ENCODE data around the gene EHD4.

Gene EHD4

GRCh38 chr15:41989573-41990242 lies 17.4 kb upstream of the EHD4 start:
- no peaks in the 10 kb centered on the region for H3K27me3 ChIP-seq (ENCODE audit: insufficient read depth, insufficient read length)
- H3K36me3 ChIP-seq (ENCODE audit: insufficient read depth, insufficient read length, low read length) = no peaks in the 10 kb centered on the region
- peak overlapping the region; percentile 32 for H3K9ac ChIP-seq (ENCODE audit: insufficient read length, low read depth)
- H3K4me1 ChIP-seq (ENCODE audit: insufficient read depth, insufficient read length) = peaks cover 16% of the 10 kb centered on the region
- TF ChIP-seq ZNF274 (IDR thresholded peaks at IDR 0.05; ENCODE audit: low read depth, low read length) (no peak), SUZ12 (IDR thresholded peaks at IDR 0.05; ENCODE audit: extremely low read depth, insufficient read depth, insufficient read length) (no peak), YY1 (IDR thresholded peaks at IDR 0.05; ENCODE audit: insufficient read depth, insufficient read length) (no peak)
- H3K4me3 ChIP-seq (ENCODE audit: insufficient read length, low read depth) = no peak overlapping the region
- H3K9me3 ChIP-seq (ENCODE audit: insufficient read depth, low read length) = no peaks in the 10 kb centered on the region
- peak; percentile 61 for DNase-seq (ENCODE audit: low read depth, low spot score)

GRCh38 chr15:41988896-41989572 lies 16.7 kb upstream of the EHD4 start:
- H3K9me3 ChIP-seq (ENCODE audit: insufficient read depth, low read length) = no peaks in the 10 kb centered on the region
- peak overlapping the region; percentile 32 for H3K9ac ChIP-seq (ENCODE audit: insufficient read length, low read depth)
- DNase-seq (ENCODE audit: low read depth, low spot score) = no peak
- no peak for TF ChIP-seq YY1 (IDR thresholded peaks at IDR 0.05; ENCODE audit: insufficient read depth, insufficient read length)
- TF ChIP-seq ZNF274 (IDR thresholded peaks at IDR 0.05; ENCODE audit: low read depth, low read length) = no peak
- no peak for TF ChIP-seq SUZ12 (IDR thresholded peaks at IDR 0.05; ENCODE audit: extremely low read depth, insufficient read depth, insufficient read length)
- H3K27me3 ChIP-seq (ENCODE audit: insufficient read depth, insufficient read length) = no peaks in the 10 kb centered on the region
- no peak overlapping the region for H3K4me3 ChIP-seq (ENCODE audit: insufficient read length, low read depth)
- H3K4me1 ChIP-seq (ENCODE audit: insufficient read depth, insufficient read length) = peaks cover 16% of the 10 kb centered on the region
- H3K36me3 ChIP-seq (ENCODE audit: insufficient read depth, insufficient read length, low read length) = no peaks in the 10 kb centered on the region

- no peak for DNase-seq (ENCODE audit: low read depth, low spot score)
- TF ChIP-seq SUZ12 (IDR thresholded peaks at IDR 0.05; ENCODE audit: extremely low read depth, insufficient read depth, insufficient read length) (no peak), ZNF274 (IDR thresholded peaks at IDR 0.05; ENCODE audit: low read depth, low read length) (no peak), YY1 (IDR thresholded peaks at IDR 0.05; ENCODE audit: insufficient read depth, insufficient read length) (no peak)
- H3K9ac ChIP-seq (ENCODE audit: insufficient read length, low read depth) = no peak overlapping the region
- H3K9me3 ChIP-seq (ENCODE audit: insufficient read depth, low read length) = no peaks in the 10 kb centered on the region
- peaks cover 16% of the 10 kb centered on the region for H3K4me1 ChIP-seq (ENCODE audit: insufficient read depth, insufficient read length)
- no peaks in the 10 kb centered on the region for H3K36me3 ChIP-seq (ENCODE audit: insufficient read depth, insufficient read length, low read length)
- no peaks in the 10 kb centered on the region for H3K27me3 ChIP-seq (ENCODE audit: insufficient read depth, insufficient read length)
- H3K4me3 ChIP-seq (ENCODE audit: insufficient read length, low read depth) = no peak overlapping the region
Observed at GRCh38 chr15:41987925-41988275, 15.5 kb upstream of the EHD4 start.

DNA sequence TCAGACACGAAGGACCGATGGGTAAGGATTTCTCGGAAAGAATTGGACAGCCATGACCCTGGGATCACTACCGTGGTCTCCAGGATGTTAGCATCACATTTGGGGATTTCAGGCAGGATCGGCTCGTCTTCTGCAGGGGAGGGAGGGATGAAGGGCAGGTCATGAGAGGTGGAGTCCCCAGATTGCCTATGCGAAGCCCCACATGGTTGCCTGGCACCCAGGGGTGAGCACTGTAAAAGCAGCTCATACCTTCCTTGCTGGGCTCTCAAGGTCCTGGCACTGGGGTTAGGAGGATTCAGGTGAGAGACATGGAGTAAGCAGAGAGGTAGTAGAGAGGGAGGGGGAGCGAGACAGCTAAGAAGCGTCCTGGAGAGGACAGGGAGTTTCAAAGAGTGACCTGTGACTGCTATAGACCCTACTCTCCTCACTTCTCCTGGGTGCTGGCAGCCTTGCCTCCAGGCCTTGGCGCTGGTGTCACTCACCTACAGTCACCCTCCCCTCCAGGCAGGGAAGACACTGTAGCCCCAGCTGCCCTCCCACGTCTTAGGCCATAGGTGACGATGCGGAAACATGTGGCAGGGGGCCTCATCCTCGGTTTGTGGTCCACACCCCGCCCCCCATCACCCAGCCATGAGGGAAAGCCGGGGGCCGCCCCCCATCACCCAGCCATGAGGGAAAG lies 15.0 kb upstream of the EHD4 start:
- Histone ChIP-seq H3K4me1 (ENCODE audit: insufficient read depth, insufficient read length) (peaks cover 16% of the 10 kb centered on the region), H3K27me3 (ENCODE audit: insufficient read depth, insufficient read length) (no peaks in the 10 kb centered on the region), H3K9ac (ENCODE audit: insufficient read length, low read depth) (no peak overlapping the region), H3K9me3 (ENCODE audit: insufficient read depth, low read length) (no peaks in the 10 kb centered on the region), H3K36me3 (ENCODE audit: insufficient read depth, insufficient read length, low read length) (no peaks in the 10 kb centered on the region), H3K4me3 (ENCODE audit: insufficient read length, low read depth) (no peak overlapping the region)
- TF ChIP-seq ZNF274 (IDR thresholded peaks at IDR 0.05; ENCODE audit: low read depth, low read length) = no peak
- no peak for TF ChIP-seq YY1 (IDR thresholded peaks at IDR 0.05; ENCODE audit: insufficient read depth, insufficient read length)
- no peak for TF ChIP-seq SUZ12 (IDR thresholded peaks at IDR 0.05; ENCODE audit: extremely low read depth, insufficient read depth, insufficient read length)
- DNase-seq (ENCODE audit: low read depth, low spot score) = no peak

GRCh38 chr15:41985236-41986160 lies 13.1 kb upstream of the EHD4 start:
- no peaks in the 10 kb centered on the region for H3K9me3 ChIP-seq (ENCODE audit: insufficient read depth, low read length)
- no peak for DNase-seq (ENCODE audit: low read depth, low spot score)
- TF ChIP-seq YY1 (IDR thresholded peaks at IDR 0.05; ENCODE audit: insufficient read depth, insufficient read length) (no peak), ZNF274 (IDR thresholded peaks at IDR 0.05; ENCODE audit: low read depth, low read length) (no peak), SUZ12 (IDR thresholded peaks at IDR 0.05; ENCODE audit: extremely low read depth, insufficient read depth, insufficient read length) (no peak)
- H3K4me1 ChIP-seq (ENCODE audit: insufficient read depth, insufficient read length) = peaks cover 18% of the 10 kb centered on the region
- H3K9ac ChIP-seq (ENCODE audit: insufficient read length, low read depth) = no peak overlapping the region
- no peaks in the 10 kb centered on the region for H3K36me3 ChIP-seq (ENCODE audit: insufficient read depth, insufficient read length, low read length)
- H3K27me3 ChIP-seq (ENCODE audit: insufficient read depth, insufficient read length) = no peaks in the 10 kb centered on the region
- no peak overlapping the region for H3K4me3 ChIP-seq (ENCODE audit: insufficient read length, low read depth)

DNA sequence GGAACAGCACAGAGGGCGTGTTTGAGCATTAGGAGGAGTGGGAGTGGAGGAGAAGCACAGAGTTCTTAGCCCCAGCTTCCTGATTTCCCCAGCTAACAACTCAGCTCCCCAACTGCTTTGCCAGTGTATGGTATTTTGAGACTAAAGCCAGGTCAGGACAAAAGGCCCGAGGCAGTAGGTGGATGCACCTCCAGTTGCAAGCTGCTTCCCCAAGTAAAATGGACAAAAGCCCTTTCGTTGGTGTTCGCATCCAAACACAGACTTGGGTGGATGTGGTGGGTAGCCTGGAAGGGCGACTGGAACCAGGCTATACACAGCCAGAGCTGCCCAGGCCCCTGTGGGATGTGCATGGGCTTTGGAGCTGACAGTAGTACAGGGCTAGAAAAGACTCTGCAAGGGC lies 12.3 kb upstream of the EHD4 start:
- H3K36me3 ChIP-seq (ENCODE audit: insufficient read depth, insufficient read length, low read length) = no peaks in the 10 kb centered on the region
- TF ChIP-seq YY1 (IDR thresholded peaks at IDR 0.05; ENCODE audit: insufficient read depth, insufficient read length) (no peak), ZNF274 (IDR thresholded peaks at IDR 0.05; ENCODE audit: low read depth, low read length) (no peak), SUZ12 (IDR thresholded peaks at IDR 0.05; ENCODE audit: extremely low read depth, insufficient read depth, insufficient read length) (no peak)
- DNase-seq (ENCODE audit: low read depth, low spot score) = no peak

More for the DNA sequence above, 12.3 kb upstream of the EHD4 start:
- Histone ChIP-seq H3K27me3 (ENCODE audit: insufficient read depth, insufficient read length) (no peaks in the 10 kb centered on the region), H3K4me3 (ENCODE audit: insufficient read length, low read depth) (no peak overlapping the region), H3K9me3 (ENCODE audit: insufficient read depth, low read length) (no peaks in the 10 kb centered on the region), H3K4me1 (ENCODE audit: insufficient read depth, insufficient read length) (peaks cover 11% of the 10 kb centered on the region), H3K9ac (ENCODE audit: insufficient read length, low read depth) (no peak overlapping the region)
